Measurements from ENCODE around the gene CHD3.

GRCh38 chr17:7849751-7850504 is 38.7 kb upstream of the CHD3 start:
- TF ChIP-seq POLR2A (IDR thresholded peaks at IDR 0.05) (no peak), EP300 (IDR thresholded peaks at IDR 0.05) (no peak)
- TF ChIP-seq, protein P1, sequence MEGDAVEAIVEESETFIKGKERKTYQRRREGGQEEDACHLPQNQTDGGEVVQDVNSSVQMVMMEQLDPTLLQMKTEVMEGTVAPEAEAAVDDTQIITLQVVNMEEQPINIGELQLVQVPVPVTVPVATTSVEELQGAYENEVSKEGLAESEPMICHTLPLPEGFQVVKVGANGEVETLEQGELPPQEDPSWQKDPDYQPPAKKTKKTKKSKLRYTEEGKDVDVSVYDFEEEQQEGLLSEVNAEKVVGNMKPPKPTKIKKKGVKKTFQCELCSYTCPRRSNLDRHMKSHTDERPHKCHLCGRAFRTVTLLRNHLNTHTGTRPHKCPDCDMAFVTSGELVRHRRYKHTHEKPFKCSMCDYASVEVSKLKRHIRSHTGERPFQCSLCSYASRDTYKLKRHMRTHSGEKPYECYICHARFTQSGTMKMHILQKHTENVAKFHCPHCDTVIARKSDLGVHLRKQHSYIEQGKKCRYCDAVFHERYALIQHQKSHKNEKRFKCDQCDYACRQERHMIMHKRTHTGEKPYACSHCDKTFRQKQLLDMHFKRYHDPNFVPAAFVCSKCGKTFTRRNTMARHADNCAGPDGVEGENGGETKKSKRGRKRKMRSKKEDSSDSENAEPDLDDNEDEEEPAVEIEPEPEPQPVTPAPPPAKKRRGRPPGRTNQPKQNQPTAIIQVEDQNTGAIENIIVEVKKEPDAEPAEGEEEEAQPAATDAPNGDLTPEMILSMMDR (IDR thresholded peaks at IDR 0.05): no peak
